ENCODE data around the gene GFRA4. TPM values are rescaled to one million over a fixed set of nuclear protein-coding genes. Genes with fewer than 3 reads are reported as not detected.

The GFRA4 gene
- total RNA-seq, 1 donor from 2014 or later: not detected

- intact Hi-C loops (cut with DNase I): no loop called here
- Histone ChIP-seq H3K36me3 (no peaks in the 10 kb centered on the region), H3K27me3 (no peaks in the 10 kb centered on the region), H3K4me1 (no peaks in the 10 kb centered on the region), H3K27ac (no peak overlapping the region), H3K9me3 (no peaks in the 10 kb centered on the region), H3K4me3 (no peak overlapping the region)
- TF ChIP-seq POLR2AphosphoS5 (IDR thresholded peaks at IDR 0.05; ENCODE audit: insufficient read depth in 1 of 2, low read depth in 1 of 2) (no peak), POLR2A (IDR thresholded peaks at IDR 0.05) (no peak)
- DNase-seq (ENCODE audit: extremely low spot score in 2 of 2): no peak
Measured at GRCh38 chr20:3696200-3696599, 33.0 kb upstream of the GFRA4 start.

GRCh38 chr20:3694864-3695263 lies 31.7 kb upstream of the GFRA4 start:
- intact Hi-C loops (cut with DNase I): no loop called here
- TF ChIP-seq CTCF (IDR thresholded peaks at IDR 0.05): no peak
- no peak for TF ChIP-seq POLR2AphosphoS5 (IDR thresholded peaks at IDR 0.05; ENCODE audit: insufficient read depth in 1 of 2, low read depth in 1 of 2)
- no peak for DNase-seq (ENCODE audit: extremely low spot score in 2 of 2)
- Histone ChIP-seq H3K36me3 (no peaks in the 10 kb centered on the region), H3K4me1 (no peaks in the 10 kb centered on the region), H3K4me3 (no peak overlapping the region), H3K27ac (no peak overlapping the region), H3K9me3 (no peaks in the 10 kb centered on the region), H3K27me3 (no peaks in the 10 kb centered on the region)

- Histone ChIP-seq H3K4me1 (no peaks in the 10 kb centered on the region), H3K36me3 (no peaks in the 10 kb centered on the region), H3K27ac (no peak overlapping the region), H3K4me3 (no peak overlapping the region), H3K27me3 (no peaks in the 10 kb centered on the region), H3K9me3 (no peaks in the 10 kb centered on the region)
- intact Hi-C loops (cut with DNase I): no loop called here
- TF ChIP-seq POLR2AphosphoS5 (IDR thresholded peaks at IDR 0.05; ENCODE audit: insufficient read depth in 1 of 2, low read depth in 1 of 2) (no peak), CTCF (IDR thresholded peaks at IDR 0.05) (no peak), POLR2A (IDR thresholded peaks at IDR 0.05) (no peak)
- no peak for DNase-seq (ENCODE audit: extremely low spot score in 2 of 2)
Measured at GRCh38 chr20:3693376-3693775, 30.2 kb upstream of the GFRA4 start.

- intact Hi-C loops (cut with DNase I): no loop called here
- DNase-seq (ENCODE audit: extremely low spot score in 2 of 2): no peak
- H3K4me1 ChIP-seq: peaks cover 4% of the 10 kb centered on the region
- H3K9me3 ChIP-seq: no peaks in the 10 kb centered on the region
- TF ChIP-seq POLR2AphosphoS5 (IDR thresholded peaks at IDR 0.05; ENCODE audit: insufficient read depth in 1 of 2, low read depth in 1 of 2) (no peak), POLR2A (IDR thresholded peaks at IDR 0.05) (no peak), CTCF (IDR thresholded peaks at IDR 0.05) (no peak)
- no peaks in the 10 kb centered on the region for H3K27me3 ChIP-seq
- H3K27ac ChIP-seq: no peak overlapping the region
- H3K4me3 ChIP-seq: no peak overlapping the region
- no peaks in the 10 kb centered on the region for H3K36me3 ChIP-seq
Measured at GRCh38 chr20:3692706-3693294, 29.6 kb upstream of the GFRA4 start.

- no peak overlapping the region for H3K4me3 ChIP-seq
- H3K36me3 ChIP-seq: no peaks in the 10 kb centered on the region
- DNase-seq (ENCODE audit: extremely low spot score in 2 of 2): no peak
- TF ChIP-seq POLR2A (IDR thresholded peaks at IDR 0.05) (no peak), CTCF (IDR thresholded peaks at IDR 0.05) (no peak), POLR2AphosphoS5 (IDR thresholded peaks at IDR 0.05; ENCODE audit: insufficient read depth in 1 of 2, low read depth in 1 of 2) (no peak)
- intact Hi-C loops (cut with DNase I): no loop called here
- no peaks in the 10 kb centered on the region for H3K27me3 ChIP-seq
- no peak overlapping the region for H3K27ac ChIP-seq
- H3K9me3 ChIP-seq: no peaks in the 10 kb centered on the region
- H3K4me1 ChIP-seq: peaks cover 13% of the 10 kb centered on the region
Measured at GRCh38 chr20:3691897-3692296, 28.7 kb upstream of the GFRA4 start.

Data from vagina (tissue), 2 donors.